Astrocyte (in vitro differentiated cells and primary cell): Measurements from ENCODE around the gene GPR153. TPM values are rescaled to one million over a fixed set of nuclear protein-coding genes. Genes with fewer than 3 reads are reported as not detected.

Experiments used
- DNase-seq: peaks from one replicate; pipeline ENCODE4 v3.0.0-alpha.2; 2010; ENCODE audit warnings: low read depth
- FAIRE-seq: peaks from 2 replicates; lab custom pipeline; 2011; peaks lifted over from hg19 to GRCh38; lab: Jason Lieb, UNC
- H2AFZ ChIP-seq: 2 replicates; pipeline ENCODE4 v1.6.0; 2012; ENCODE audit warnings: low read depth, low read length, inconsistent platforms
- H3K27ac ChIP-seq: 2 replicates; pipeline ENCODE4 v1.5.1; 2011; ENCODE audit warnings: low read depth, low read length, inconsistent platforms
- H3K27me3 ChIP-seq: 2 replicates; pipeline ENCODE4 v1.6.0; 2011; ENCODE audit warnings: low read length, inconsistent platforms; ENCODE audit not compliant: insufficient read depth
- H3K36me3 ChIP-seq: 2 replicates; pipeline ENCODE4 v1.5.1; 2011; ENCODE audit warnings: low read length, inconsistent platforms; ENCODE audit not compliant: insufficient read depth
- H3K4me1 ChIP-seq: 2 replicates; pipeline ENCODE4 v1.5.1; 2011; ENCODE audit warnings: low read length, inconsistent platforms; ENCODE audit not compliant: insufficient read depth
- H3K4me2 ChIP-seq: 2 replicates; pipeline ENCODE4 v1.6.0; 2012; ENCODE audit warnings: low read length, inconsistent platforms
- H3K4me3 ChIP-seq: 2 replicates; pipeline ENCODE4 v1.5.1; 2011; ENCODE audit warnings: low read depth, mild to moderate bottlenecking, low read length, inconsistent platforms; ENCODE audit not compliant: insufficient read depth
- H3K79me2 ChIP-seq: 2 replicates; pipeline ENCODE4 v1.6.0; 2012; ENCODE audit warnings: mild to moderate bottlenecking, low read length, inconsistent platforms; ENCODE audit not compliant: insufficient read depth
- H3K9ac ChIP-seq: 2 replicates; pipeline ENCODE4 v1.6.0; 2012; ENCODE audit warnings: mild to moderate bottlenecking, low read length, inconsistent platforms
- H3K9me3 ChIP-seq: 2 replicates; pipeline ENCODE4 v1.5.1; 2012; ENCODE audit warnings: low read depth, mild to moderate bottlenecking, low read length, inconsistent platforms; ENCODE audit not compliant: insufficient read depth
- H4K20me1 ChIP-seq: 2 replicates; pipeline ENCODE4 v1.6.0; 2012; ENCODE audit warnings: low read length, inconsistent platforms; ENCODE audit not compliant: insufficient read depth
- H3K27ac Mint-ChIP-seq: one replicate; pipeline ENCODE4 v1.8.0; 2021; ENCODE audit warnings: mild to moderate bottlenecking, mixed read lengths; ENCODE audit not compliant: unreplicated experiment
- H3K27me3 Mint-ChIP-seq: one replicate; pipeline ENCODE4 v1.8.0; 2021; ENCODE audit warnings: low read depth, mixed read lengths; ENCODE audit not compliant: unreplicated experiment
- H3K36me3 Mint-ChIP-seq: one replicate; pipeline ENCODE4 v1.8.0; 2021; ENCODE audit warnings: low read depth, mixed read lengths; ENCODE audit not compliant: unreplicated experiment
- H3K4me1 Mint-ChIP-seq: one replicate; pipeline ENCODE4 v1.8.0; 2021; ENCODE audit warnings: low read depth, mixed read lengths; ENCODE audit not compliant: unreplicated experiment
- H3K4me3 Mint-ChIP-seq: one replicate; pipeline ENCODE4 v1.8.0; 2021; ENCODE audit warnings: mild to moderate bottlenecking, moderate library complexity, mixed read lengths; ENCODE audit not compliant: unreplicated experiment
- H3K9me3 Mint-ChIP-seq: one replicate; pipeline ENCODE4 v1.8.0; 2021; ENCODE audit warnings: mild to moderate bottlenecking, mixed read lengths; ENCODE audit not compliant: unreplicated experiment
- CTCF ChIP-seq: IDR thresholded peaks from 2 replicates; pipeline ENCODE4 v1.5.1; 2011; ENCODE audit warnings: low read depth, mild to moderate bottlenecking, inconsistent platforms, low read length, moderate library complexity; ENCODE audit not compliant: insufficient read depth
- EZH2 ChIP-seq: IDR thresholded peaks from 2 replicates; pipeline ENCODE4 v1.6.1; 2012; ENCODE audit warnings: mild to moderate bottlenecking, low read length, inconsistent platforms; ENCODE audit not compliant: insufficient read depth
- total RNA-seq: library from RNA; stranded (reverse); gene quantifications from 2 replicates; pipeline ENCODE4 v1.2.1, GENCODE V29; 2021

GPR153 gene
- total RNA-seq, 1 donor from 2014 or later: 3.0 TPM

GRCh38 chr1:6198646-6199297 lies 62.1 kb downstream of the GPR153 start:
- Histone ChIP-seq H3K79me2 (peaks cover 58% of the 10 kb centered on the region), H2AFZ (peak overlapping the region; percentile 70), H3K9me3 (no peaks in the 10 kb centered on the region), H3K36me3 (peaks cover 18% of the 10 kb centered on the region), H4K20me1 (peaks cover 41% of the 10 kb centered on the region), H3K27ac (peak overlapping the region; percentile 85), H3K27me3 (no peaks in the 10 kb centered on the region), H3K4me3 (peak overlapping the region; percentile 98), H3K4me1 (peaks cover 13% of the 10 kb centered on the region), H3K9ac (peak overlapping the region; percentile 97), H3K4me2 (peak overlapping the region; percentile 94)
- Mint-ChIP-seq H3K27me3 (no peaks in the 10 kb centered on the region), H3K9me3 (no peaks in the 10 kb centered on the region), H3K4me1 (peaks cover 22% of the 10 kb centered on the region), H3K36me3 (peaks cover 4% of the 10 kb centered on the region), H3K4me3 (peak overlapping the region; percentile 96), H3K27ac (peak overlapping the region; percentile 89)
- no peak for TF ChIP-seq CTCF
- no peak for TF ChIP-seq EZH2
- DNase-seq (no peak), FAIRE-seq (no peak)

GRCh38 chr1:6197746-6198427 lies 63.0 kb downstream of the GPR153 start:
- H3K27ac Mint-ChIP-seq: peak overlapping the region; percentile 89
- H2AFZ ChIP-seq: no peak overlapping the region
- peaks cover 65% of the 10 kb centered on the region for H3K79me2 ChIP-seq
- H3K4me1 ChIP-seq: peaks cover 13% of the 10 kb centered on the region
- no peak overlapping the region for H3K27ac ChIP-seq
- no peaks in the 10 kb centered on the region for H3K27me3 Mint-ChIP-seq
- H4K20me1 ChIP-seq: peaks cover 50% of the 10 kb centered on the region
- no peaks in the 10 kb centered on the region for H3K9me3 Mint-ChIP-seq
- H3K9ac ChIP-seq: peak overlapping the region; percentile 97
- peaks cover 10% of the 10 kb centered on the region for H3K36me3 Mint-ChIP-seq
- H3K36me3 ChIP-seq: peaks cover 24% of the 10 kb centered on the region
- peak overlapping the region; percentile 94 for H3K4me2 ChIP-seq
- peak overlapping the region; percentile 98 for H3K4me3 ChIP-seq
- peaks cover 22% of the 10 kb centered on the region for H3K4me1 Mint-ChIP-seq
- no peaks in the 10 kb centered on the region for H3K9me3 ChIP-seq
- DNase-seq: no peak
- TF ChIP-seq EZH2: no peak
- no peak for TF ChIP-seq CTCF
- no peaks in the 10 kb centered on the region for H3K27me3 ChIP-seq
- no peak for FAIRE-seq
- H3K4me3 Mint-ChIP-seq: peak overlapping the region; percentile 96

Other genes with a start within 250 kb of the GPR153 start
- gene KCNAB2, start 215.2 kb downstream of the GPR153 start, total RNA-seq: 3.1 and 4.4 TPM in 2 replicates
- gene CHD5, start 80.8 kb downstream of the GPR153 start, total RNA-seq: 0.14 and 0.18 TPM in 2 replicates
- gene RPL22, start 61.5 kb downstream of the GPR153 start, total RNA-seq: 237 and 283 TPM in 2 replicates
- gene RNF207, start 55.0 kb downstream of the GPR153 start, total RNA-seq: 4.7 and 7.4 TPM in 2 replicates
- gene ICMT, start 25.1 kb downstream of the GPR153 start, total RNA-seq: 58.1 and 59.5 TPM in 2 replicates
- not detected in 2 replicates for gene HES3, start 16.9 kb downstream of the GPR153 start, total RNA-seq
- gene ACOT7, start 132.7 kb upstream of the GPR153 start, total RNA-seq: 75.6 and 91.1 TPM in 2 replicates
- 0.94 and 3.0 TPM in 2 replicates for gene HES2, start 158.8 kb upstream of the GPR153 start, total RNA-seq
- 0.66 and 0.96 TPM in 2 replicates for gene ESPN, start 163.7 kb upstream of the GPR153 start, total RNA-seq
- gene TNFRSF25, start 205.1 kb upstream of the GPR153 start, total RNA-seq: 16.5 and 18.8 TPM in 2 replicates
- 23.0 and 25.1 TPM in 2 replicates for gene PLEKHG5, start 230.6 kb upstream of the GPR153 start, total RNA-seq